ENCODE results near the gene PHPT1. TPM values are rescaled to one million over a fixed set of nuclear protein-coding genes. Genes with fewer than 3 reads are reported as not detected.
A peak's percentile ranks its signal among the peaks of the same experiment; 100 is the strongest.

PHPT1 gene
- total RNA-seq, 1 donor from 2014 or later: 168 TPM

DNA sequence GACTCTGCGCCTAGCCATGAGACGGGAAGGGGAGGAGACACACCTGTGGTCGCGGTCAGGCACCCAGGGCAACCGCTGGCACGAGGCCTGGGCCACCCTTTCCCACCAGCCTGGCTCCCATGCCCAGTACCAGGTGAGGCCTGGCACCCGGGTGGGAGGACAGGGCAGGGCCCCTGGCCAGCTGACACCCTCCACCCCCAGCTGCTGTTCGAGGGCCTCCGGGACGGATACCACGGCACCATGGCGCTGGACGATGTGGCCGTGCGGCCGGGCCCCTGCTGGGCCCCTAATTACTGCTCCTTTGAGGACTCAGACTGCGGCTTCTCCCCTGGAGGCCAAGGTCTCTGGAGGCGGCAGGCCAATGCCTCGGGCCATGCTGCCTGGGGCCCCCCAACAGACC lies 8.0 kb downstream of the PHPT1 start:
- Mint-ChIP-seq H3K4me3 (ENCODE audit: low read depth) (no peak overlapping the region), H3K27me3 (no peaks in the 10 kb centered on the region), H3K9me3 (ENCODE audit: low read depth) (no peaks in the 10 kb centered on the region), H3K27ac (no peak overlapping the region), H3K4me1 (ENCODE audit: low read depth) (no peaks in the 10 kb centered on the region), H3K36me3 (ENCODE audit: insufficient read depth) (peaks cover 2% of the 10 kb centered on the region)
- TF ChIP-seq, protein P1, sequence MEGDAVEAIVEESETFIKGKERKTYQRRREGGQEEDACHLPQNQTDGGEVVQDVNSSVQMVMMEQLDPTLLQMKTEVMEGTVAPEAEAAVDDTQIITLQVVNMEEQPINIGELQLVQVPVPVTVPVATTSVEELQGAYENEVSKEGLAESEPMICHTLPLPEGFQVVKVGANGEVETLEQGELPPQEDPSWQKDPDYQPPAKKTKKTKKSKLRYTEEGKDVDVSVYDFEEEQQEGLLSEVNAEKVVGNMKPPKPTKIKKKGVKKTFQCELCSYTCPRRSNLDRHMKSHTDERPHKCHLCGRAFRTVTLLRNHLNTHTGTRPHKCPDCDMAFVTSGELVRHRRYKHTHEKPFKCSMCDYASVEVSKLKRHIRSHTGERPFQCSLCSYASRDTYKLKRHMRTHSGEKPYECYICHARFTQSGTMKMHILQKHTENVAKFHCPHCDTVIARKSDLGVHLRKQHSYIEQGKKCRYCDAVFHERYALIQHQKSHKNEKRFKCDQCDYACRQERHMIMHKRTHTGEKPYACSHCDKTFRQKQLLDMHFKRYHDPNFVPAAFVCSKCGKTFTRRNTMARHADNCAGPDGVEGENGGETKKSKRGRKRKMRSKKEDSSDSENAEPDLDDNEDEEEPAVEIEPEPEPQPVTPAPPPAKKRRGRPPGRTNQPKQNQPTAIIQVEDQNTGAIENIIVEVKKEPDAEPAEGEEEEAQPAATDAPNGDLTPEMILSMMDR (IDR thresholded peaks at IDR 0.05; ENCODE audit: unreplicated experiment): no peak
- no peak for DNase-seq (ENCODE audit: low spot score, unreplicated experiment)

DNA sequence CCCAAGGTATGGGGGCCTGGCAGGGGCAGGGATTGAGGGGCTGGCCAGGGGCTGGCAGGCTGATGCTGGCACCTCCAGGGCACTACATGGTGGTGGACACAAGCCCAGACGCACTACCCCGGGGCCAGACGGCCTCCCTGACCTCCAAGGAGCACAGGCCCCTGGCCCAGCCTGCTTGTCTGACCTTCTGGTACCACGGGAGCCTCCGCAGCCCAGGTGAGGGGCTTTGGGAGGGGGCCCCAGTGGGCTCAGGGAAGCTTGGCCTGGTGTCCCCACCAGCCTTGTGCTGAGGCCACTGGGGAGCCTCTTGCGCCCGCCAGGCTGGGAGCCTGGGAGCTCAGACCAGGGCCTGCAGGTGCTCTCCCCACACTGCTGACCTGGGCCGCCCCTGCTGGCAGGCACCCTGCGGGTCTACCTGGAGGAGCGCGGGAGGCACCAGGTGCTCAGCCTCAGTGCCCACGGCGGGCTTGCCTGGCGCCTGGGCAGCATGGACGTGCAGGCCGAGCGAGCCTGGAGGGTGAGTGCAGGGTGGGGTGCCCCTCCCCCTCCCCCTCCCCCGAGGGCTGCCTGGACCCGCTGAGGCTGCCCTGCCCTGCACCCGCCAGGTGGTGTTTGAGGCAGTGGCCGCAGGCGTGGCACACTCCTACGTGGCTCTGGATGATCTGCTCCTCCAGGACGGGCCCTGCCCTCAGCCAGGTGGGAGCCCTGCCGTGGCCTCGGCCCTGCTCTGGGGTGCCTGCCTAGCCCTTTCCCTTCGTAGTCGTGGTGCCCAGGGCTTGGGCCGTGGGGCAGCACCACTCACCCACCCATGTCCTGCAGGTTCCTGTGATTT lies 8.6 kb downstream of the PHPT1 start:
- Mint-ChIP-seq H3K4me1 (ENCODE audit: low read depth) (no peaks in the 10 kb centered on the region), H3K27ac (no peak overlapping the region), H3K27me3 (no peaks in the 10 kb centered on the region), H3K9me3 (ENCODE audit: low read depth) (no peaks in the 10 kb centered on the region), H3K4me3 (ENCODE audit: low read depth) (no peak overlapping the region), H3K36me3 (ENCODE audit: insufficient read depth) (peaks cover 2% of the 10 kb centered on the region)
- peak; percentile 10 for DNase-seq (ENCODE audit: low spot score, unreplicated experiment)
- TF ChIP-seq, protein P1 (IDR thresholded peaks at IDR 0.05; ENCODE audit: unreplicated experiment): no peak

DNA sequence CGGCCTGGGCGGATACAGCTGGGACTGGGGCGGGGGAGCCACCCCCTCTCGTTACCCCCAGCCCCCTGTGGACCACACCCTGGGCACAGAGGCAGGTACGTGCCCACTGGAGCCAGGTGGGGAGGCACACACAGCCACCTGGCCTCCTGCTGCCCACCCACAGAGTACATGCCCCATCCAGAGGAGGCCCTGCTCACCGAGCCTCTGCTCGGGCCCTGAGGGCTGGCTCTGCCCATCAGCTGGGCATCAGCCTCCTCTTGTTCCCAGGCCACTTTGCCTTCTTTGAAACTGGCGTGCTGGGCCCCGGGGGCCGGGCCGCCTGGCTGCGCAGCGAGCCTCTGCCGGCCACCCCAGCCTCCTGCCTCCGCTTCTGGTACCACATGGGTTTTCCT lies 9.2 kb downstream of the PHPT1 start:
- TF ChIP-seq, protein P1 (IDR thresholded peaks at IDR 0.05; ENCODE audit: unreplicated experiment): no peak
- Mint-ChIP-seq H3K9me3 (ENCODE audit: low read depth) (no peaks in the 10 kb centered on the region), H3K36me3 (ENCODE audit: insufficient read depth) (peaks cover 3% of the 10 kb centered on the region), H3K27ac (no peak overlapping the region), H3K4me1 (ENCODE audit: low read depth) (no peaks in the 10 kb centered on the region), H3K4me3 (ENCODE audit: low read depth) (no peak overlapping the region), H3K27me3 (no peaks in the 10 kb centered on the region)
- DNase-seq (ENCODE audit: low spot score, unreplicated experiment): no peak

DNA sequence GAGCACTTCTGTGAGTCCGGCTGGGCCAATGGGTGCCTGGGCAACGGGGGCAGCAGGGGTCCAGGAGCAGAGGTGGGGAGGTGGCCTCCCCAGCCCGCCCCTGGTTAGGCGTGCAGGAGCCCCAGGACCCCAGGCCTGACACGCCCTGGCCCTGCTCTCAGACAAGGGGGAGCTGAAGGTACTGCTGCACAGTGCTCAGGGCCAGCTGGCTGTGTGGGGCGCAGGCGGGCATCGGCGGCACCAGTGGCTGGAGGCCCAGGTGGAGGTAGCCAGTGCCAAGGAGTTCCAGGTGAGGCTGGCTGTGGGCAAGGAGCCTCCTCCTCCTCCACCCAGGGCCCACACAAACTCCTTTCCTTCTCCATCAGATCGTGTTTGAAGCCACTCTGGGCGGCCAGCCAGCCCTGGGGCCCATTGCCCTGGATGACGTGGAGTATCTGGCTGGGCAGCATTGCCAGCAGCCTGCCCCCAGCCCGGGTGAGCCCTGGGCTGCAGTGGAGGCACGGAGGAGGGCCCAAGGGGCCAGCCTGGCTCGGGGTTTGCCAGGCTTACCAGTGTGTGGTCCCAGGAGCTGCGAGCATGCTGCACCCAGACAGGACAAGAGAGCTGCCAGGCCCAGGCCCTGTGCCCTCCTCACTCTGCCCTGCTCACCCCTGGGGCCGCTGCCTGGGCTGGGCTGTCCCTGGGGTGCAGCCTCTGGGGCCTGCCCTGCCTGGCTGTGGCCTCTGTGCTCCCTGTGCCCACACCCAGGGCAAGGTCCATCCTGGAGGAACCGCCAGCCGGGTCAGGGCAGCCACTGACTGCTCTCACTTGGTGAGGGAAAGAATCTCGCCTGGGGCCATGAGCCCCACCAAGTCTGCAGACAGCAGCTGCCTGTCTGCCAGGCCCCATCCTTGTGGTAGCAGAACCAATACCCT lies 9.9 kb downstream of the PHPT1 start:
- no peak for DNase-seq (ENCODE audit: low spot score, unreplicated experiment)
- Mint-ChIP-seq H3K9me3 (ENCODE audit: low read depth) (no peaks in the 10 kb centered on the region), H3K4me1 (ENCODE audit: low read depth) (no peaks in the 10 kb centered on the region), H3K4me3 (ENCODE audit: low read depth) (no peak overlapping the region), H3K27me3 (no peaks in the 10 kb centered on the region), H3K27ac (no peak overlapping the region), H3K36me3 (ENCODE audit: insufficient read depth) (peaks cover 5% of the 10 kb centered on the region)
- TF ChIP-seq, protein P1 (IDR thresholded peaks at IDR 0.05; ENCODE audit: unreplicated experiment): no peak

DNA sequence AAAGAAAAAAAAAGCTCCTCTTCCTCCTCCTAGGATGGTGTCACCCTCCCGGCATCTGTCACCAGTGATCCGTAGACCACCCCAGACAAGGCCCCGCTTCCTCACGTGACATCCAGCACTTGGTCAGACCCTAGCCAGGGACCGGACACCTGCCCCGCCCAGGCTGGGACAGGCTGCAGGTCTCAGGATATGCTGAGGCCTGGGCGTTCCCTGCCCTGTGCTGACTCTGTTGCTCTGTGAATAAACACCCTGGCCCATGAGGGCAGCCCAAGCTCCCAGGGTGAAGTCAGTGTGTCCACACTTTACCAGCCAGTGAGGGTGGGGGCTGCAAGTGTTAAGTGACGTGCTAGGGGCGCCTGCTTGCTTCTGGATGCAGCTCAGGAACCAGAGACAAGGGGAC lies 11.3 kb downstream of the PHPT1 start:
- no peaks in the 10 kb centered on the region for H3K9me3 Mint-ChIP-seq (ENCODE audit: low read depth)
- DNase-seq (ENCODE audit: low spot score, unreplicated experiment): no peak
- H3K36me3 Mint-ChIP-seq (ENCODE audit: insufficient read depth): peaks cover 5% of the 10 kb centered on the region
- H3K4me3 Mint-ChIP-seq (ENCODE audit: low read depth): no peak overlapping the region
- H3K27ac Mint-ChIP-seq: no peak overlapping the region
- TF ChIP-seq, protein P1 (IDR thresholded peaks at IDR 0.05; ENCODE audit: unreplicated experiment): no peak
- H3K4me1 Mint-ChIP-seq (ENCODE audit: low read depth): peaks cover 3% of the 10 kb centered on the region
- H3K27me3 Mint-ChIP-seq: no peaks in the 10 kb centered on the region
